GM21423 (cell line): ENCODE data around the gene PEDS1.
"Not testable (repeated sequence)": the region's sequence is repeated elsewhere in the genome, so short reads cannot be mapped to it uniquely, and the experiment has no call there.

Experiments
- ATAC-seq: cut with Tn5 transposase; IDR thresholded peaks from one replicate; pipeline ENCODE4 v1.9.1; 2021; ENCODE audit warnings: mild to moderate bottlenecking, moderate library complexity; ENCODE audit not compliant: unreplicated experiment

Gene PEDS1

GRCh38 chr20:50115041-50115512 lies 38.4 kb downstream of the PEDS1 start:
- ATAC-seq: no peak

DNA sequence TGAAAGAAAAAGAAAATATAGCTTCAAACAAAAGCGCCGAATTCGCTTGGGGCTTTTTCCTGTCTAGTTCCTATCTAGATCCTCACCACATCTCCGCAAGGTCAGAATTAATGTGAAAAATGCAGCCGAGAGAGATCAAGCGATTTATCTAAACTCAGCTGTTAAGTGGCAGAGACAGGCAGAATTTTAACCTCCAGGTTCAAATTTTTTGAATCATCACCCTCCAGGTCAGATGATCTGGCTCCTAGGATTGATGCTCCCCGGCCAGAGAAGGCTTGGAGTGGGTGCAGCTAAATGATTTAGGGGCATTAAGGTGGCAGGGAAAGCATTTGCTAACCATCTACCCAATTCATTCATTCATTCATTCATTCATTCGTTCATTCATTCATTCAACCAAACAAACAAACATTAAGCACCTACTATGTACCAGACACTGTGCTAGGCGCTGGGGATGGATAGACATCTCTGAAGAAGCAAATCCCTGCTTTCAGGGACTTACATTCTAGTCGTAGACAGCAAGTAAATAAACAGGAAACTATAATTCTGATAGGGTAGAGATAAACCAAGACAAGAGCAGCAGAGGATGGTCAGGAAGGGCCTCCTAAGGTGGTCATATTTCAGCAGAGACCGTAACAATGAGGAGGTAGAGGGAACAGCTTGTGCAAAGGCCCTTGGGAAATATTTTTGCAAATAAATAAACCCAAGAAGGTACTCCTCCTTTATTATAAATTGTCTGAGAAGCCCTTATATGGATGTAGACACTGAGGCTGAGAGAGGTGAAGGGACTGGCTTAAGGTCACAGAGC lies 39.9 kb downstream of the PEDS1 start:
- no peak for ATAC-seq

DNA sequence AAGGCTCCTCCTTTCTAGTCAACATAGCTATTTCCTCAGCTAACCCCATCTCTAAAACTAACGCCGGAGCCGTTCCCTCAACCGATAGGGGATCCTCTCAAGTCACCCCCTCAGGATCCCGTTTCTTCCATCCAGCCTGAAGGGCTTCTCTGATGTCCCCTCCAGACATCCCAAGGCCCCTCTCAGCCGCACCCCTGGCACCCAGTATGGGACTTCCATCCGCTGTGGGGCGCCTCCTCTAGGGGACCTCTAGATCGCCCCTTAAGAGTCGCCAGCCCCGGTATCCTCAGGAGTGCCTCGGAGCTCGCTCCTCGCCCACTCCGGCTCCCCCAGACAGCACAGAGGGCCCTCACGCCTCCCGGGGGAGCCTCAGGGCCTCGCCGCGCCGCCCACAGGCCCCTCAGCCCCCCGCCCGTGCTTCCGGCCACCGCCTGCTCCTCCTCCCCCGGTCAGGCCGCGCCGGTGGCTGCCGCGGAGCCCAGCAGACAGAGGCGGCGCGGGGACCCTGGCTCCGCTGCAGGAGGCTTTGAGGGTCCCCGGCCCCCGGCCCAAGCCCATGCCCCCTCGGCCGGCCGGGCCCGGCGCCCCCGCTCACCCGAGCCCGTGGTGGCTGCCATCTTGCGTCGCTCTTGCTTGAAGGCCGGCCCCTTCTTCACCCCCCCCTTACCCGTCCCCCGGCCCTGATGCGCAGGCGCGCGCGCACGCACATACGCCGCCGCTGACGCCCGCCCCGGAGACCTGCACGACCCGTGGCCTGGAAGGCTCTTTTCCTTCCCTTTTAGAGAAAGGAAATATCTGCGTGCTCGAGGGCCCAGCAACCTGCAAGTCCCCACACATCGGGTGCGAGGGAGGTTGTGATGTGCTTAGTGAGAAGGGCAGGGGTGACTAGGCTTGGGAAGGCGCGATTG lies 40.8 kb downstream of the PEDS1 start, which contains the start of gene UBE2V1:
TSS of gene UBE2V1 (minus strand) at position 639 of the 908 bp plus-strand sequence. CDS start at position 617, 22 bp downstream.
- ATAC-seq: peak; percentile 37

DNA sequence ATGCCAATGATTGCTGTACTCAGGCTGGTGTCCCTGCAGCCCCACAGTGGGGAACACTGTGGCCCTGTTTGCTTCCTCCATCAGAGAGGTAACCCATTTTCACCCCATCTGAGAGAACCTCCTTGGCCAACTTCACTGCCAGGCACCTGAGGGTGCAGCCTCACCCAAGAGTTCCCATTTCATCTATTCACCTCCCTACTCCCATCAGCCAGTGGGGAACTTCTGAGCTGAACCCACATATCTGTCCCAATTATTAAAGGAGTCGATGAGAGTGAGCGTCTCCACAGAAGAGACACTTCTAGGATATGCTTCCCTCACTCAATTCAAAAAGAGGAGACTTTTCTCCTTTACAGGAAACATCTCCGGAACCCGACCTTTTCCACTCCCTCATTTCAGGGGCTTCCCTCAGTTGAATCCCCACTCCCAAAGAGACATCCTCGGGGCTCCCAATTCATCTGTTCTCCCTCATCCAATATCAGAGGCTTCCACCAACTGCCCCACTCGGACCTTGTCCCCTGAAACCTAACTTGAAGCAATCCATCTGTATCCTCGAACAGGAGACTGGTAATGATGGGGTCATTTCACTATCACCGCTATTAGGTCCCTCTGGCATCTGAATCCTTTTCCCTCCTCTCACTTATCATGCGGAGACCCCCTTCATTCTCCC lies 41.6 kb downstream of the PEDS1 start:
- ATAC-seq: no peak

DNA sequence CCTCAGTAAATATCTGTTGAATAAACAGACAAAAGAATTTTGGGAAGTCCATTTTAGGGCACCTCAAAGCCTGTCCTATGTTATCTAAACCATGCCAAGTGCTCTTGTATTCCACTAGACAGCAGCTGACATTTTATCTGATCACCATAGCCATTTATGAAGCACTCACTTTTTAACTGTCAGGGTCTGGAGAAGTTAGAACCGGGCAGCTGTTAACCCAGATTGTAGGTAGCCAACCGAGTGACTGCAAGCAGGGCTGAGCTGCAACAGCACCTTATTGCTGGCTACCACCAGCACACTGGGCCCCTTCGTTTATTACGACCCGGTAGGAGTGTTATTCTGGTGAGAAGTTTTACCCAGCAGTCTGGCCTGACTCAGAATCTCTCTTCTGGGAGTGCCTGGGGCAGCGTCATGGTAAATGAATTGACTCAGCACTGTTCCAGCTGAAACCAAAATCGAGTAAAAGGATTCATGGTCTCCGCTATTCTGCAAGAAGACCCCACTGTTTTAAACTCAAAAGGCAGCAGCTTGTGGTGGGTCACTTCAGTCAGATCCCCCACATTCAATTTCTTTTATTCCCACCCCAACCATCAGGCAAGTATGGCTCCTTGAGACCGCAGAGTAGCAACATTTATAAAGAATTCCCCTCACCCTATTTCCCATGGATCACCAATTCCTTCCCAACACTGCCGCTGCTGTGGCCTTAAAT lies 42.2 kb downstream of the PEDS1 start:
- ATAC-seq: no peak

- ATAC-seq: peak; percentile 48
These were observed 43.1 kb downstream of the PEDS1 start for GRCh38 chr20:50110141-50111047.

DNA sequence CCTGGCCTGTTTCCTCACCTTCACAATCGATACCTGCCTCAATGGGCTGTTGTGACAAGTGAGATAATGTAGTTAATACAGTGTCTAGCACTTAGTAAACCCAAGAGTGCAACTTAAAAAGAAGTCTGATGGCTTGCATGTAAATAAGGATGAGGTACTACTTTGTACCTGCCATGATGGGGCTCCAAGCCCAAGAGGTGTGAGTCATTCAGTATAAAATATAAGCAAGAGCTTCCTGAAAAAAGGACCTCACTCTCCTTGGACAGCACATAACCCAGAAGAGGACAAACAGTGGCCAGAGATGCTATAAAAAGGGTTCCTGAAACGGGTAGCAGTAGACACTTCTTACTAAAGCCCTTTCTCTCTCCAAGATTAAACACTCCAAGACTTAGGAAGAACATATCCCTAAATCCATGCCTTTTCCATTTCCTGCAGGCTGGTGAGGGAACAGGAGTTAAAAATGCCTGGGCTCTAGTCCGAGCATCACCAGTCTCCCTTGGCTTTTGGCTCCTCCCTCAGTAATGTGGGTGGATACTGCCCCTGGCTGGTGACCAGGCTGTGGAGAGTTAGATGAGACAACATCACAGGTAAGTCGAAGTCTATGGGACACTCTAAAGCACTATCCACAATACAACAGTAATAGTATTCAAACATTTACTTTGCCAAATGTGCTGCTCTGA lies 44.8 kb downstream of the PEDS1 start:
- ATAC-seq: no peak

GRCh38 chr20:50107796-50108331 lies 45.7 kb downstream of the PEDS1 start:
- ATAC-seq: no peak

DNA sequence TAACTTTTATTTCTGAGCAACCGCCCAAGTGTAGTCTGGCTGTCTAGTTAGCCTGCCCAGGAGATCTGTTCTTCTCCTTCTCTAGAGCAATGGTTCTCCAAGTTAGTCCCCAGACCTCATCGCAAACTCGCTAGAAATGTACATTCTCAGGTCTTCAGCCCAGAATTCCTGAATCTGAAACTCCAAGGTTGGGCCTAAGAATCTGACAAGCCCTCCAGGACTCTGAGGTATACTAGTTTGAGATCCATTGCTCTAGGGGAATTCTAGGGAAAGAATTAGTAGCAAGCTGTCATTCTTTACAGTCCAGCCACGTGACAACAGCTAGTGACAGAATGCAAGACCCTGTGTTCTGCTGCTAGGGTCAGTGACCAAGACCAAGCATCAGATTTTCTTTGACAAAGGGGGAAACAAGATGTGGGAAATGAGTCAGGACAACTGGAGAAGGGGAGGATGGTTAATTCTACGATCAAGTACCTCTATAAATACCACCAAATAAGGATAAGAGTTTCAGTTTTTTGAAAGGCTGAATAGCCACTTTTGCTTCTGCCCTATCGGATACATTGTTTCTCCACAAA lies 46.4 kb downstream of the PEDS1 start:
- no peak for ATAC-seq

- ATAC-seq: not testable (repeated sequence)
These were observed 46.9 kb downstream of the PEDS1 start for GRCh38 chr20:50106669-50107068.
